Medulla oblongata (tissue), 1 donor: ENCODE results near the gene SMAD9.

Source experiments
- DNase-seq: peaks from one replicate; pipeline ENCODE4 v3.0.0-alpha.2; 2015; ENCODE audit errors: extremely low spot score

Gene SMAD9

DNA sequence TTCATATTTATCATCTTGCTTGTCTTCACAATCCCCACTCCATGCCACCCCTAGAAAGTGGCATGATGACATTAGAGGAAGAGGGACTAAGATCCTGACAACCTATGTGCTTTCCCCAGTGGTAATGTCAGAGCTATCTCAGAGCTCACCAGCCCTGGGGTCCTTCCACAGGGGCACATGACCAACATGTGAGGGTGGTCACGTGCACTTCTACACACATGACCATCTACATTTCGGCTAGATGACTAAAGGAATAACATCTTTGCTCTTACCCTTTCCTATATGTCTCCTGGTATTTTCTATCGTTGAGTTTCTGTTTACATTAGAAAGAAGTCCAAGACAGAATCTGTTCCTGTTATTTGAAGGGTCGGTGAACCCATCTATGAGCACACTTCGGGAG lies 54.8 kb downstream of the SMAD9 start:
- no peak for DNase-seq

DNA sequence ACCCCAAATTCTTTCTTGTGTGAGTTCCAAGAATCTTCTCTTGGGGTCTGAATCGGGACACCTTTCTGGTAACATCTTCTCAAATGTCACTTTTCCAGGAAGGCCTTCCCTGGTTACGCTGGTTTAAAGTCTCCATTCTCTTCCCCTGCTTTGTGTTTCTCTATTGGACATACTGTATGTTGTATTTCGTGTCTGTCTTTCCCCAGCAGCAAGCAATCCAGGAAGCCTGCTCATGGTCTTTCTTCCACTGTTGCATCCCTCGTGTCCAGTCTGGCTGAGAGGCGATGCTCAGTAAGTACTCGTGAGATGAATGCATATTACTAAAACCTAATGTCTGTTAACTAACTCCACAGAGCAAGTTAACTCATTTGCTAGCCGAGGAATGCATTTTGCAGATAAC lies 57.3 kb downstream of the SMAD9 start:
- no peak for DNase-seq

DNA sequence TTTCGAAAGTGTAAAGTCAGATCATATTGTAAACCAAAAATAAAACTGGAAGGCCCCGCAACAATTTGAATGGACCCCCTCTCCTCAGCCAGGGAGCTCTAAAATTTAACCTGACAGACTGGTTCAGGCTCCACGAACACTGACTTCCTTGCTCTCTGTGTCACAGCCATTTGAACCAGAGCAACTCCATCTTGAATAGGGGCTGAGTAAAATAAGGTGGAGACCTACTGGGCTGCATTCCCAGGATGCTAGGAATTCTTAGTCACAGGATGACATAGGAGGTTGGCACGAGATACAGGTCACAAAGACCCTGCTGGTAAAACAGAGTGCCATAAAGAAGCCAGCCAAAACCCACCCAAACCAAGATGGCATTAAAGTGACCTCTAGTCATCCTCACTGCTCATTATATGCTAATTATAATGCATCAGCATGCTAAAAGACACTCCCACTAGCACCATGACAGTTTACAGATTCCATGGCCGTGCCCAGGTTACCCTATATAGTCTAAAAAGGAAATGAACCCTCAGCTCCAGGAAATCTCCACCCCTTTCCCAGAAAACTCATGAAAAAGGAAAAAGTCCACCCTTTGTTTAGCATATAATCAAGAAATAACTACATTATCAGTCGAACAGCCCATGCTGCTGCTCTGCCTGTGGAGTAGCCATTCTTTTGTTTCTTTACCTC lies 57.9 kb downstream of the SMAD9 start:
- no peak for DNase-seq

DNA sequence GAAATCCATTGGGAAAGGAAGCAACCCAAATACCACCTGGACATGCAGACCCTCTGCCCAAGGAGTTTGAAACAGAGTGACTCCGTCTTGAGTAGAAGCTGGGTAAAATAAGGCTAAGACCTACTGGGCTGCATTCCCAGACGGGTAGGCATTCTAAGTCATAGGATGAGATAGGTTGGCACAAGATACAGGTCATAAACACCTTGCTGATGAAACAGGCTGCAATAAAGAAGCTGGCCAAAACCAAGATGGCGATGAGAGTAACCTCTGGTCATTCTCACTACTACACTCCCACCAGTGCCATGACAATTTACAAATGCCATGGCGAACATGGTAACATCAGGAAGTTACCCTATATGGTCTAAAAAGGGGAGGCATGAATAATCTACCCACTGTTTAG lies 60.8 kb downstream of the SMAD9 start:
- DNase-seq, result no peak

DNA sequence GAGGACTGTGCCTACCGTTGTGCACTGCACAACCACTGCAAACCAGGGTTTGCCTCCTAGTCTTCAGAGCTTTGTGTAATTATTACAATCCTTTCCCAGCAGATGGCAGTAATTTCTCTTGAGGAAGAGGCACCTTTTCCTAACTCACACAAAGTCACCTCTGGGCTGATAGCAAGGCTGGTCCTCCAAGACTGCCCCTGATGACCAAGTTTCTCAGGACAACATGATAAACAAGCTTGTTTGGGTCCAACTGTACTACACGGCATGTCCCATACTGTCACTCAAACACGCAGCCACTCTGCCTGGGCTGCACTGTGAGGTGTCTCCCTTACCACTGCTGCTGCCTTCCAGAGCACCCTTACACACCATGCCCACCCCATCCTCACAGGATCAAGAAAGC lies 61.7 kb downstream of the SMAD9 start:
- DNase-seq, result peak; percentile 63

DNA sequence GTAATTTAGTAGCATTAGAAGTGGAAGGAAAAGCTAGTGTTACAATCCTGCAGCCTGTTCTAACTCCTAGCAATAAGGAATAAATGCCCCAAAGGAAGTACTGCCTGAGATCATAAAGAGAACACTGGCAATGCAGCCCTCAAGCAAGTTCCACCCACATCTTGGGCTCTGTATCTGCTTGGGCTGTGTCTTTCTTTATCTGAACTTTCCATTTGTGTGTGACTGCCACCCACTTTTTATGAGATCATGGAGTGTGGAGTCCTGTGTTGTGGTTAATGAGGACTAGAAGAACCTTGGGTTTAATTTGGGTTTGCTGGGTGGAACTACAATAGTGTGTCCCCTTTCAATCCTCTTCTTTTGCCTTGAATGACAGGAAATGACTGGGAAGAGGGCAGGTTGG lies 62.8 kb downstream of the SMAD9 start:
- DNase-seq, result no peak

DNA sequence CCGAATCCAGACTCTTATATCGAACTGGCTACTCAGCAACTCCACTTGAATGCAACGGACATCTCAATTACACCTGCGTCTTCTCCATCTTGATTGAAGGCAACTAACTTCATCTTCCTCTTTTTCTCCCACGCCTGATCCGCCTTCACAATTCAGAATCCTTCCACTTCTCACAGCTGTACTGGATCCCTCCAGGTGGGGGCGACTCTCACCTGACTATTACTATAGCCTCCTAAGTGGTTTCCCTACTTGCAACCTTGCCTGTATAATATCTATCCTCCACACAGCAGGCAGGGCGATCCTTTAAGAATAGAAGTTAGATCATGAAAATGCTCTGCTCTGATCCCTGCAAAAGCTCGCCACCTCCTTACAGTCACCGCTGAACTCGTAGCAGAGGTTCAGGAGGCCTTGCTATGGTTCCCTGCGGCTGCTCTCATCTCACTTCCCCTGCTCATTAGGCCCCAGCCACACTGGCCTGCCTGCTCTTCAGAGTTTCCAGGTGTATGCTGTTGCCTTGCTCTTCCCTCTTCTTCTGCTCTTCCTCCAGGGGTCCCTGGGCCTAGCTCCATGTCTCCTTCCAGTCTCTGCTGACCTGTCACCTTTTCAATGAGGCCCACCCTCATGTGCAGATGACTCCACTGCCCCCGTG lies 69.1 kb downstream of the SMAD9 start:
- DNase-seq, result no peak

DNA sequence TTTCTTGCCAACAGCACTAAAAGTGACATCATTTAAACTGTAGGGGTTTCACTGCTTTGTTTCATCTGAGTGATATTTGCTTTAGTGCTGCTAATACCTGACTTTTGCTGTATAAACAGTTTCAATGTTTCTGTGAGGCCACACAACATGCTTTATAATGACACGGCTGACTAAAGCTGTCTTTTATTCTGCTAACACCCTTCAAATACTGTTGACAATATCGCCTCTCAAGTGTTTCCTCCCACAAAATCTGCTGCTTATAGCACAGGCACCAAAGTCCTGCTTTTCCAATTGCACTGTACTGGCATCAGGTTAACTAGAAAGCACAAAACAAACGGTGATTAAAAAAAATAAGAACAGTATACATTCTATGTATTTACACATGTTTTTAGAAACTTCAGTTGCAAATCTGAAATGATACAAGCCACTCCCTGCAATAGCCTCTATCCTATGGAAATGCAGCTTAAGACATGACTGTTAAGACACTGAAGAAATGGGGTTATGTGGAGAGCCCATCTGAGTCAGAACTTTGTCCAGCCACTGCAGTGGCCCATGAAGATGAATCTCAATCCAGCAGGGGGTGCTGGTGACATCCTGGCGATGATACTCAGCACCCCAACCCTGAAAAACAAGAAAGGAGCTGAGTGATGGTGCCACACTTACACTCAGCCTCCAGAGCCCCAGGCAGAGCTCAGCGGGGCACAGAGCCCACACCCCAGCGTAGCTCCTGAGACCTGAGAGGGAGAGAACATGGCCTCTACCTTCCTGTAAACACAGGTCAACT lies 71.6 kb downstream of the SMAD9 start:
- DNase-seq, result no peak

DNA sequence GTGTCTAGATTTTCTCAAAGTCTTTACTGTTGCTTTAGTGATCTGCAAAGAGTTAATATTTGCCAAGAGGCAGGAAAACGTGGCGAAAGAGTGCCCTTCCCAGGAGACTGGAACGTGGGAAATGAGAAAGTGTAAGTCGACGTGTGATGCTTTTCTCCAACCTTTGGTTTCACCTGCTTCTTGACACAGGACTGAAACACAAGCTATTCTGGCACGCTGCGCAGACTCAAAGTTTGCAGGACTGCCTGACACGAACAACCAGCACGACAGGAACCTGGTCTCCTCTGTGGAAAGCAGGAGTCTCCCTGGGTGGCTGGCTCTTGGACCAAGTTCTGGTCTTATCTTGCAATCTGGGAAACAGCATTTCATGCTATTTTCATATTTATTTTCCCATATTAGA lies 72.4 kb downstream of the SMAD9 start:
- DNase-seq, result no peak

DNA sequence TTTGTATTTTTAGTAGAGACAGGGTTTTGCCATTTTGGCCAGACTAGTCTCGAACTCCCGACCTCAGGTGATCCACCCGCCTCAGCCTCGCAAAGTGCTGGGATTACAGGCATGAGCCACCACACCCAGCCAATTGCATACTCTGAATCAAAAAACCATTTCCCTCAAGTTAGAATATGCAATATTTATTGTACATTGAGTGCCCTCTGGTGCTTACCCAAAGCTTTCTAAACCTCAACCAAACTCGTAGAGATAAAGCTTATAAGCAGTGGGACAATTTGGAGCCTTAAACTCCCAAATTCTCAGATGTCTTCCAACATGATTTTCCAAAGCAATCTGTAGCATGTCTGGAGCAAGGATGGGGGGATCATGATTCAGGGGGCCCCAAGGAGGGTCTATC lies 78.6 kb downstream of the SMAD9 start:
- DNase-seq, result no peak

DNA sequence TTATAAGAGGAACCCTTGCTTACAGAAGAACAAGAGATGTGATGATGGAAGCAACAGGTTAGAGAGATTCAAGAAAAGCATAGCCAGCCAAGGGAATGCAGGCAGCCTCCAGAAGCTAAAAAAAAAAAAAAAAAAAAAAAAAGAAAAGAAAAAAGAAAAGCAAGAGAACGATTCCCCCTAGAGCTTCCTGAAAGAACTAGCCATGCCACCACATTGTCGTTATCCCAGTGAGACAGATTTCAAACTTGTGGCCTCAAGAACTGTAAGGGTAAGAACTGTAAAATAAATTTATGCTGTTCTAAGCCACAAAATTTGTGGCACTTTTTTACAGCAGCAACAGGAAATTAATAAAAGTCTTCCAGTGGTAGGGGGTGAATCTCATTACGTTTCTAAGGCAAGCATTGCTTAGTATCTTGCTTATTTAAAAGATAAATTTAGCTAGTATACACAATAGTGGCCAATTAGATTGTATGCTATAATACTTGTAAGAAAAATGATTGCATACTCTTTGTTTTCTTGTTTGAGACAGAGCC lies 79.3 kb downstream of the SMAD9 start:
- DNase-seq, result no peak

DNA sequence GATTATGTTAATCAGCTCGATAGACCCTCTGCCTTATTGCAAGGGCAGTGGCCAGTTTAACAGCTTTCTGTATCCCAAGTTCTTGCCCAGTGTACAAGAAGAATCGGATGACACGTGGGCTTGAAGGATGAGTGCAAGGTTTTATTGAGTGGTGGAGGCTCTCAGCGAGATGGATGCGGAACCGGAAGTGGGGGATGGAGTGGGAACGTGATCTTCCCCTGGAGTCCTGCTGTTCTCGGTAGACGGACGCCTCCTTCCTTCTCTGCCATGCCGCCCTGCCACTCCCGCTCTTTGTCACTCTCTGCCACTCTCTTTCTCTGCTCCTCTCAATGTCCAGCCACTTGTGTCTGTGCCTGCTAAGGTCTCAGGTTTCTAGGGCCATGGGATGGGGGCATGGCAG lies 80.1 kb downstream of the SMAD9 start:
- DNase-seq, result no peak

DNA sequence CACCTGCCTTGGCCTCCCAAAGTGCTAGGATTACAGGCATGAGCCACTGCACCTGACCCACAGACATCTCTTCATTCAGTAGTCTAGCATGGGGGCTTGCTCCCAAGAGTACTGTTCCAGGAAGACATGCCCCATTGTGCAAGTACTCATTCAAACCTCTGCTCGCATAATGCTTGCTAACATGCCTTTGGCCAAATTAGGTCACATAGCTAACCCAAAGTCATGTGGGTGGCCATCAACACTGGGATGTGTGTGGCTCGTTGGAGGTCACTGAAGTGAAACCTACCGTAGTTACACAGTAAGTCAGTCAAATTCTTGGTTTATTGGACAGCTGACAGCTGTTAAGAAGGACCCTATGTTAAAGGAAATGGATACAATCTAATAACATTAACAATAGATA lies 80.8 kb downstream of the SMAD9 start:
- DNase-seq, result no peak

DNA sequence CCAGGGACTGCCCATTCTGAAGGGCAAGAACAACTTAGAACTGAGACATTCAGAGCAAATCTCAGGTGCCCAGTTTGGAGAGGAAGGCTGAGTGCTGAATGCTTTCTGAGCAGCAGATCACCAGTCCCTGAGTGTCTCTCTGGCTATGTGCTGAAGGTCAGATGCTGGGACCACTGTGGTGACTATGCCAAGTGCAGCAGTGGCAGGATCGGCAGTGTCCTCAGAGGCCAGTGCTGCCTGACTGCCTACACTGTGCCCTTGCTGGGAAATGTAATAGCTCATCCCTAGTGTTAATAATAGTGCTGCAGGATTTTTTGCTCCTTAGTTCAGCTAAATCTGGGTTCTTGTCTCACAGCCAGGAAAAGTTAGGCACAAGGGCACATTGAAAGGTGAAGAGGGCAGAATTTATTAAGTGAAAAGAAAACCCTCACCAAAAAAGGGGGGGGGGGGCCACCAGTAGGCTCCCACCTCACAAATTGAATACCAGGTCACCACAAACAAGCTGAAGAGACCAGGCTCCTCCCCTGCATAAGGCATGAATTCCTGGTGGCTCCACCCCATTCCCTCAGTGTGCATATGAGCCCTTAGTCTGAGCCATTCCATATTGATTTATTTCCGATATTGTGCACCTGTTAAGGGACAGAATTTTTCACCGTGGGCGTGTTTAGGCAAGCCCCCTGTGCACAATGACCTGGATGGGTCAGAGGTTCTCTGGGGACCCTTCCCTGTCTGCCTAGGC lies 82.5 kb downstream of the SMAD9 start:
- no peak for DNase-seq

DNA sequence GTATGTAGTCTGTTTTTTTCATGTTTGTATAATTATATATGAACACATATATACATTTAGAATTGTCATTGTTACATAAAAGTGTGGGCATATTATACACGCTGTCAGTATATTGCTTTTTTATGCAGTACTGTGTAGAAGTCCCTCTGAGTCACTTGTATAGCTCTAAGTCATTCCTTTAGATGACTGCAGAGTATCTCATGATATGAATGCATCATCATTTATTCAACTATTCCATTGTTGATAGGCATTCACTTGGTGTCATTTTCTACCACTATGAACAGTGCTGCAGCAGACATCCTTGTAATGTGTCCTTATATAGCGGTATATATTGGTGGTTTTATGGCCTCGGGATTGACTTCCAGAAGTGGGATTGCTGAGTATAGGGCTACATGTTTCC lies 85.7 kb downstream of the SMAD9 start:
- no peak for DNase-seq

DNA sequence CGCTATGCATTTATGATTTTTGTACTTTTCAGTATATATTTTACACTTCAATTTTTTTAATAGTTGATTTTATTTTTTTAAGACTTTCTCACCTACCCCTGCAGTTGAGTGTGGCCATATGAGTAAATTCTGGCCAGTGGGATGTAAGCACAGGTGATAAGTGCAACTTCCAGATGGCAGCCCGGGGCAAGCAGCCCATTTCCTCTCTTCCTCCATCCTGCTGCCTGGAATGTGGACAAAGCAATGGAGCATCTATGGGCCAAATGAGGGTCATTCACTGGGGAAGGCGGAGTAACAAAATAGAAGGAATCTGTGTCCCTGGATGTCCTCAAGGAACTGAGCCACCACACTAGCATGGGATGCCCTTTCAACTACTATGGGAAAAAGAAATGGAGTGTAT lies 88.7 kb downstream of the SMAD9 start:
- DNase-seq, result no peak

DNA sequence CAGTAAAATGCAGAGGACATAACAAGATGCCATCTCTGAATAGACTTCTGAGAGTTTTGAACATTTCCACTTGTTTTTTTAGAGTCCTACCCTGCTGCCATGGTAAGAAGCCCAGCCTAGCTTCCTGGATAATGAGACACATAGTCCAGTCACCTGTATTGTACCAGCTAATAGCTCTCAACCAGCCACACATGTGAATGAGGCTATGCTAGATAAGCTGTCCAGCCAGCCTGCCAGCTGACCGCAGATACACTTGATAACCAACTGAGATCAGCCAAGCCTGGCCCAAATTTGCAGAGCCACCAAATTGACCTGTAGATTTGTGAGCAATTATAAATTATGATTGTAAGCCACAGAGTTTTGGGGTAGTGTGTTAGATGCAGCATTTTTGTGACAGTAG lies 90.3 kb downstream of the SMAD9 start:
- no peak for DNase-seq

DNA sequence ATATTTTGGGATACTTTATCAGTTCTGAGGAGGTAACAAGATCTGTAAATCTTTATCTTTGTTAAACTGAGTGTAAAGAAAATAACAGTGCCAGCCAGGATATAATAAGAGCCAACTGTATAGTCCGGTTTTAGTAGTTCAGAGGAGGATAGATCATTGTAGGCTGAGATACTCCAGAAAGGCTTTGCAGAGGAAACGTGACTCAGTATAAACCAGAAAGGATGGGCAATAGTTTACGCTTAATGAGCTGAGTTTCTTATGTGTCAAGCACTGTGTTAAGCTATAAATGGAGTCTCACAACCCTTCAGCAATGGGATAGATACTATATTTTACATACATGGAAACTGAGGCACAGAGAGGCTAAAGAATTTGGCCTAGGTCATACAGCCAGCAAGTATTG lies 97.3 kb downstream of the SMAD9 start:
- no peak for DNase-seq

DNA sequence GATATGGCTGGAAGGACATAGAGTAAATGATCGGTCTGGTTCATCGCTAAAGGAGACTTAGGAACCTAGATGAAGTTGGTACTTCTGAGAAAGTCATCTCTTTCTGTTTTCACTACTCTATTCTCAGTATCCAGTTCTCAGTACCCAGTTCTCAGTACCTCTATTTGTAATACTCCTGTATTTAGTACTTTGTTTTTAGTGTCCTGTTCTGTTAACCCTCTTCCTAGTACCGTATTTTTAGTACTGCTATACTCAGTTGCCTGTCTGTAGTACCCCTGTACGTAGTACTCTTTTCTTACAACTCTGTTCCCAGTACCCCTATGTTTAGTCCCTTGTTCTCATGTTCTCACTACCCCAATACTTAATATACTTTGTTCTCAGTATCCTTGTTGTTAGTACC lies 99.8 kb downstream of the SMAD9 start:
- no peak for DNase-seq

DNA sequence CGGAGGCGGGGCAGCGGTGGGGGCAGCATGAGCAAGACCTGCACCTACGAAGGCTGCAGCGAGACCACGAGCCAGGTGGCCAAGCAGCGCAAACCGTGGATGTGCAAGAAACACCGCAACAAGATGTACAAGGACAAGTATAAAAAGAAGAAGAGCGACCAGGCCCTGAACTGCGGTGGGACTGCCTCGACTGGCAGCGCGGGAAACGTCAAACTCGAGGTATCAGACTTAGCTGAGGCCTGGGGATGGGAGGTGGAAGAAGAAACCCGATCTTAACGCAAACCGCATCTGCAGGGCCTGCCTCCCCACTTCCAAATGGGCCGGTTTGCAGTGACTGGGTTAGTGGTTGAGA lies 100.3 kb downstream of the SMAD9 start:
- peak; percentile 8 for DNase-seq

DNA sequence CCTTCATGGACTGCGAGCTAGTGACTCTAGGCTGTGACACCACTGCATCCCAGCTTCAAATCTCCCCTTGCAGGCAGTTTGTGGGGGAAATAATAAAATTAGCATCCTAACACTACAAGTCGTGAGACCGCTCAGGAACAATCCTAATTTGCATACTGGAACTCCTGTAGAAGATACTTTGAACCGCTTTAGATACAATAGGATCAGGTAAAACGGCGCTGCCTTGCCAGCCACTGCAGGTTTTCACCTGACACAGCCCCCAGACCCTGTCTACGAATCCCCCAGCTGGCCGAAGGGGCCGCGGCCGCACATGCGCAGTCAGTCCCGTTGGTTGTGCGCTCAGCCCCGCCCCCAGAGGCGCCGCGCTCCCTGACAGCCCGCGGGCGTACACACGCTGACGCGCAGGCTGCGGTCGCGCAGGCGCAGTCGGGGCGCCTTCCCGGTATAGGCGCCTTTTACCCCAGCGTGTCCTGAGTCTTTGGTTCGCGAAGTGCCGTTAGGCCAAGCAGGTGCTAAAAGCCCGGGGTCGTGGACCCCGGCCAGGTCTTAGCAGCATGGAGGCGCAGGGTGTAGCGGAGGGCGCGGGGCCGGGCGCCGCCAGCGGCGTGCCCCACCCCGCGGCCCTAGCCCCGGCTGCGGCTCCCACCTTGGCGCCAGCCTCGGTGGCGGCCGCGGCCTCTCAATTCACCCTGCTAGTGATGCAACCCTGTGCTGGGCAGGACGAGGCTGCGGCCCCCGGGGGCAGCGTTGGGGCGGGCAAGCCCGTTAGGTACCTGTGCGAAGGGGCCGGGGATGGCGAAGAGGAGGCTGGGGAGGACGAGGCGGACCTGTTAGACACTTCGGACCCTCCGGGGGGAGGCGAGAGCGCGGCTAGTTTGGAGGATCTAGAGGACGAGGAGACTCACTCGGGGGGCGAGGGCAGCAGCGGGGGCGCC lies 101.0 kb downstream of the SMAD9 start, which contains the start of gene RFXAP:
Gene RFXAP (plus strand): TSS at position 419 of the 935 bp plus-strand sequence. CDS start 136 bp downstream, at position 555.
- DNase-seq, result peak; percentile 92
